IPS-NIHi7 (cell line): ENCODE measurements around the gene PP2D1.
A peak's percentile ranks its signal among the peaks of the same experiment; 100 is the strongest.
"Not testable (repeated sequence)": the region's sequence is repeated elsewhere in the genome, so short reads cannot be mapped to it uniquely, and the experiment has no call there.

Experiments
- DNase-seq: peaks from one replicate; pipeline ENCODE4 v3.0.0; 2012; ENCODE audit warnings: mixed read lengths; ENCODE audit errors: extremely low spot score

Gene PP2D1

GRCh38 chr3:19970327-19970726, 41.7 kb downstream of the PP2D1 start:
- DNase-seq = no peak

GRCh38 chr3:19967812-19968211, 44.3 kb downstream of the PP2D1 start:
- DNase-seq = no peak

- no peak for DNase-seq
Observed at GRCh38 chr3:19967208-19967607, 44.9 kb downstream of the PP2D1 start.

GRCh38 chr3:19961960-19962359, 50.1 kb downstream of the PP2D1 start:
- no peak for DNase-seq

GRCh38 chr3:19960696-19961095, 51.4 kb downstream of the PP2D1 start:
- DNase-seq = no peak

GRCh38 chr3:19959505-19959904, 52.6 kb downstream of the PP2D1 start:
- DNase-seq = no peak

GRCh38 chr3:19957354-19957753, 54.7 kb downstream of the PP2D1 start:
- DNase-seq = not testable (repeated sequence)

- no peak for DNase-seq
Observed at GRCh38 chr3:19954676-19955075, 57.4 kb downstream of the PP2D1 start.

GRCh38 chr3:19950316-19950715, 61.7 kb downstream of the PP2D1 start:
- no peak for DNase-seq

- DNase-seq = no peak
Observed at GRCh38 chr3:19948226-19948591, 63.9 kb downstream of the PP2D1 start.

- DNase-seq = peak; percentile 48
Observed at GRCh38 chr3:19947549-19948225, 64.4 kb downstream of the PP2D1 start.

- peak; percentile 95 for DNase-seq
Observed at GRCh38 chr3:19946832-19947548, 65.1 kb downstream of the PP2D1 start, which contains the start of gene RAB5A. RAB5A (plus strand) TSS chr3:19947097; CDS start chr3:19950899, 3,802 bp downstream.

GRCh38 chr3:19945969-19946831, 65.9 kb downstream of the PP2D1 start:
- DNase-seq = no peak

- DNase-seq = no peak
Observed at GRCh38 chr3:19945534-19945933, 66.5 kb downstream of the PP2D1 start.

- DNase-seq = no peak
Observed at GRCh38 chr3:19940643-19941042, 71.4 kb downstream of the PP2D1 start.

- DNase-seq = no peak
Observed at GRCh38 chr3:19938295-19938627, 73.8 kb downstream of the PP2D1 start.

- DNase-seq = no peak
Observed at GRCh38 chr3:19937459-19938294, 74.4 kb downstream of the PP2D1 start.
